ENCODE data around the gene SAMD3.

The SAMD3 gene

GRCh38 chr6:130138116-130138908 is 84.4 kb downstream of the SAMD3 start:
- H3K27ac ChIP-seq = no peak overlapping the region
- TF ChIP-seq ZFX (IDR thresholded peaks at IDR 0.05) = no peak
- no peak for TF ChIP-seq CTCF (conservative IDR thresholded peaks at IDR 0.05)

- TF ChIP-seq ZFX (IDR thresholded peaks at IDR 0.05) (no peak), CTCF (conservative IDR thresholded peaks at IDR 0.05) (no peak)
- H3K27ac ChIP-seq = no peak overlapping the region
Observed at GRCh38 chr6:130136798-130137197, 86.0 kb downstream of the SAMD3 start.

- no peak for TF ChIP-seq CTCF (conservative IDR thresholded peaks at IDR 0.05)
- no peak overlapping the region for H3K27ac ChIP-seq
Observed at GRCh38 chr6:130134582-130134981, 88.2 kb downstream of the SAMD3 start.

- TF ChIP-seq CTCF (conservative IDR thresholded peaks at IDR 0.05) (no peak), ZFX (IDR thresholded peaks at IDR 0.05) (no peak)
Observed at GRCh38 chr6:130132286-130132701, 90.5 kb downstream of the SAMD3 start.

GRCh38 chr6:130129762-130130246 is 92.9 kb downstream of the SAMD3 start:
- no peak overlapping the region for H3K27ac ChIP-seq
- TF ChIP-seq ZFX (IDR thresholded peaks at IDR 0.05) (no peak), CTCF (conservative IDR thresholded peaks at IDR 0.05) (no peak)

More at GRCh38 chr6:130132286-130132701, 90.5 kb downstream of the SAMD3 start:
- H3K27ac ChIP-seq = no peak overlapping the region

- no peak for TF ChIP-seq ZFX (IDR thresholded peaks at IDR 0.05)
- TF ChIP-seq CTCF (conservative IDR thresholded peaks at IDR 0.05) = no peak
- no peak overlapping the region for H3K27ac ChIP-seq
Observed at GRCh38 chr6:130128326-130128725, 94.4 kb downstream of the SAMD3 start.

GRCh38 chr6:130127195-130127594 is 95.6 kb downstream of the SAMD3 start:
- no peak overlapping the region for H3K27ac ChIP-seq
- TF ChIP-seq ZFX (IDR thresholded peaks at IDR 0.05) (no peak), CTCF (conservative IDR thresholded peaks at IDR 0.05) (no peak)

Data from C4-2B (cell line).